RKO (cell line): ENCODE measurements around the gene CGRRF1.

Experiments
- DNase-seq: peaks from one replicate; pipeline ENCODE4 v3.0.0-alpha.2; 2016; ENCODE audit warnings: low spot score

The CGRRF1 gene

DNA sequence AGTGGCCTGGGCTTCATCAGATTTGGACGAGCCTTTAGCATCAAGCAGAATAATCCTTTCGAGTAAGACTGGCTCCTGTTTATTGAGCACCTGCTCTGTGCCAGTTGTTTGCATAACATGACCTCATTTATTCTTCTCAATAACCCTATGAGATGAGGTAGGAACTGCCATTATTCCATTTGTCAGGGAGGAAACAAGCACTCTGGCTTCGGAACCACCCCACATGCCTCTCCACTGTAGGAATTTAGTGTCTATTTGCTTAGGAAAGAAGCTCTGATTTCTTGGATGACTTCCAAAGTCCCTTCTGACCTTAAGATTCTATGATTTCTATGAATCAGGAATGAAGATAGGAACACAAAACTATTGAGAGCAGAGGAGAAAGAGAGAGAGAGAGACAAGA lies 68.3 kb downstream of the CGRRF1 start:
- DNase-seq, result no peak

DNA sequence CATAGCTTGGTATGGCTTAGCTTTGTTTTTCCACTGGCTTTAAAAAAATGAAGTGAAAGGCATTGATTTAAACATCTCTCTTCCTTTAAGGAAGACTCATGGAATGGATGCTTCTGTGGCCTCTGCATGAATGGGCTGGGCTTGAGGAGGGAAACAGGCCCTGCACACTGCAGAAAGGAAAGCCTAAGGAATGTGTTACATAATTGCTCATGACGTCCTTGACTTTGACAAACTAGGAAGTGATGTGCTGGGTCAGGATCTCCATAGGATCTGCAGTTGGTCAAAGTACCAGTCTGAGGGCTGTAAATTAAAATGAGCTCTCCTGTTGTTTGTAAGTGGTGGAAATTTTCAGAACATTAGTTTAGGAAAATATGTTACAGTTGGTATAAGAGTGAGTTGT lies 69.9 kb downstream of the CGRRF1 start:
- peak; percentile 23 for DNase-seq

DNA sequence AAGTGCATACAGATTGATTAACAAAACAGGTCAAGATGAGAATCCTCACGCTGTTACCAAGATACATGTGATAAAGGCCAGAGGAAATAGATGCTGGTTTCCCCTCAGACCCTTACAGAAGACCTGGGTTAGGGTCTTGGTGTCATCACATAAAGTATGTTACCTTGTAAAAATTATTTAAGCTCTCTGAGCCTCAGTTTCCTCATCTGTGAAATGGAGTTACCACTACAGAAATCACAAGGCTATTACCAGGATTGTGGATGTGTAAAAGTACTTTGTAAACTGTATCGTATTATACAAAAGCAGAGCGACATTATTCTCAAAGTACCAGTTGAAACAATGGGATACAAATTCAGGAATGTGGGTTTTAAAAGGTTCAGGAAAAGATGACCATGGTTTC lies 71.2 kb downstream of the CGRRF1 start:
- DNase-seq, result no peak

DNA sequence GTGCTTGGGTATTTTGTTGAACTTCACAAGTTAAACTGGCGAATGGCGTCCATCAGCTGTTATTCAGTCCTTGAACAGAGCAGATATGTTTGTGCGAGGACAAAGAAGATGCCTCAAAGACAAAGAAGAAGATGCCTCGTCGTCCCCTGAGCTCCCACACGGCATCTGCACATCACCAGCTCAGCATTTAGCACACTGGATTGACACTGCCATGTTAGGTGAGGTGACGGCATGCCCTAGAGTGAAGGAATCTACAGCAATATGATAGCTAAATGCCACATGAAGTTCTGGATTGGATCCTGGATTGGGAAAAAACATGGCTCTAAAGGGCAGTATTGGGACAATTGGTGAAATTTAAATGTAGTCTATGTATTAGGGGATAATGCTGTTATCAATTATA lies 72.6 kb downstream of the CGRRF1 start:
- no peak for DNase-seq

DNA sequence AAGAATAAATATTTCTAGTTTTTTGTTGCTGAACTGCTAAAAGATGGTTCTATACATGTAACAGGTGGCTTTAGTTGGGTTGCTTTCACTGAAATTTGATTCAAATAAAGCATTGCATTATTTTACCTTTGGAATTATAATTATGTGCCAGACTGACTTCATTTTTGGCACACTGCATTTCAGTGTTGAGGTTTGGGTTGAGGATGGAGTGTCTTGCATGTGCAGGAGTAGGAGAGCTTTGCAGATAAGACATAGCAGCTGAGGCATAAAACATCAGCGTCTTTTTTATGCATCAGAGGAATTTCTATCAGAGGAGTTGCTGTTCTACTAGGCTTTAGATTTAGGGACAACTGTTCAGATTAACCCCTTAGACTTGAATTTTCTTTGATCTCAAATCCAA lies 74.4 kb downstream of the CGRRF1 start:
- no peak for DNase-seq

DNA sequence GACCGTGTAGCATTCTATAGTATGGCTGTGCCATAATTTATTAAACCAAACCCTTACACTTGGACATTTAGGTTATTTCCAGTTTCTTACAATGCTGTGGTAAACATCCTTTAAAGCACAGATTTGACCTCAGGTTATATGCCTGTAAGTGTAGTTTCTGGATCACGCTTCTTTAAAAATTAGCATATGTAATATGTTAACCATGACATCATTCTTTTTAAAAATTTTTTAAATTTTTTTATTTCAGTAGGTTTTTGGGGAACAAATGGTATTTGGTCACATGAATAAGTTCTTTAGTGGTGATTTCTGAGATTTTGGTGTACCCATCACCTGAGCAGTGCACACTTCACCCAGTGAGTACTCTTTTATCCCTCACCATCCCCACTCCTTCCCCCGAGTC lies 75.5 kb downstream of the CGRRF1 start:
- DNase-seq, result no peak
